ENCODE data around the gene DYSF. TPM values are rescaled to one million over a fixed set of nuclear protein-coding genes. Genes with fewer than 3 reads are reported as not detected.
A peak's percentile ranks its signal among the peaks of the same experiment; 100 is the strongest.

Gene DYSF
- total RNA-seq, 1 donor from 2014 or later: 23.2 TPM

DNA sequence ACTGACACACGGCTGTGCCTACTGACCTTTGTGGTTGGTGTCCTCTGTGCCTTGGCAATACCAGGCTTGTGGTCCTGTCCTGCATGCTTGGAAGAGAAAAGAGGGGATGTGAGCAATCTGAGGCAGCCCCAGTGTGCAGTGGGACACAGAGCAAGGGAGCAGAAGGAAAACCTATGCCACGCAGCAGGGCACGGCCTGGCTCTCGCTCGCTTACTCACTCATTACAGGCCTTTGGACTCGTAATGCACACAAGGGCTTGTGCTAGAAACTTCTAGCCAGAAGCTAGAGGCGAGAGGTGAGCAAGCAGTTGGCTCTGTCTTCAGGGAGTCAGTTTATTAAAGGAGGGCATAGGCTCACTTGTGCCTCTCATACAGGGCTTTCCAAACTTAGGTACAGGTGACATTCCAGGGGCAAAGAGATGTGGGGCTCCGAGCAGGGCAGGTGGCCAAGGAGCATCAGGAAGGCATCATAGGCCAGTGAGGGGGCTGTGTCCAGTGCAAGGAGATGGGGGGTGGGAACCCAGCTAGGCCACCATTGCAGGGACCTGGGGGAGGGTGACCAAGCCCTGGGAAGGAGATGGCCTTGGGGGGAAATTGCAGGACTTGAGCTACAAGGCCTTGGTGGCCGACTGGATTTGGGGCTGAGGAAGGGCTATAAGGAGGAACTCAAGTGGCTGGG, 100.8 kb downstream of the DYSF start:
- DNase-seq: no peak

DNA sequence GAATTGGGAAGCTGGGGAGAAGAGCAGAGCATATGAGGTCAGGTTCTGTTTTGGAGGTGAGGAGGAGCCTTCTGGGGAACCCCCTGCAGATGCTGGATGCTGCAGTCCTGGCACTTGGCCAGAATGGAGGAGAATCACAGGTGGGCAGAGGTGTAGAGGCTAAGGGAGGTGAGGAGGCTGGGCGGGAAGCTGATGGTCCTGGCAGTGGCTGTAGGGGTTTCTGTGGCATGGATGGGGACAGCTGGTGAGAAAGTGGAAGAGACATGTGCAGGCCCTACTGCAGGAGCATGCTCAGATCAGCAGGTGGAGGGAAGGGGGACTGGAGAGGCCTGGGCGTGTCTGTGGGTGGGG, 101.3 kb downstream of the DYSF start:
- DNase-seq: no peak

DNA sequence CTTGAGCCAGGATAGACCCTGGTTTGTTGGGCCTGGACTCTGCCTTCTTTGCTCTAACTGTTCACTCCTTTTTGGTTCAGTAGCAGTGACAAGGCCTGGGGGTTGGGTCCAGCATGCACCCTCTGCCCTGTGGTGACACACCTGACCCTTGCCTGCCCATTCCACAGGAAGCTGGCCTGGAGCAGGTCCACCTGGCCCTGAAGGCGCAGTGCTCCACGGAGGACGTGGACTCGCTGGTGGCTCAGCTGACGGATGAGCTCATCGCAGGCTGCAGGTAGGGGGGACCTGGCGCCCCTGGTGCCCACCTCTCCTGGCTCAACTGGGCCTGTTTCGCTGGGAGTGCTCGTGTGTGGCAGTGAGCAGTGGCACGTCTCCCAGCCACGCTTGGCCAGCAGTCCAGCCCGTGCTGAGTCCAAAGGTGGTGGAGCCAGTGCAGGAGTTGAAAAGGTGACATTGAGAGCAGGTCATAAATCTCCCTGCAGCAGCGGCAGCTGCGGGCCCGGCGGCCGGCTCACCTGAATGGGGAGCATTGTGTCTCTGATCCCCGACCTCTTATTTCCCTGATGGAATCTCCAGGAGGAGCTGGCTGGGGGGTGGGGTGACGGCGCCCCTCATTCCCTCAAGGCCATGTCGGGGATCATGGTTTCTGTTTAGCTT, 102.6 kb downstream of the DYSF start:
- no peak for DNase-seq

DNA sequence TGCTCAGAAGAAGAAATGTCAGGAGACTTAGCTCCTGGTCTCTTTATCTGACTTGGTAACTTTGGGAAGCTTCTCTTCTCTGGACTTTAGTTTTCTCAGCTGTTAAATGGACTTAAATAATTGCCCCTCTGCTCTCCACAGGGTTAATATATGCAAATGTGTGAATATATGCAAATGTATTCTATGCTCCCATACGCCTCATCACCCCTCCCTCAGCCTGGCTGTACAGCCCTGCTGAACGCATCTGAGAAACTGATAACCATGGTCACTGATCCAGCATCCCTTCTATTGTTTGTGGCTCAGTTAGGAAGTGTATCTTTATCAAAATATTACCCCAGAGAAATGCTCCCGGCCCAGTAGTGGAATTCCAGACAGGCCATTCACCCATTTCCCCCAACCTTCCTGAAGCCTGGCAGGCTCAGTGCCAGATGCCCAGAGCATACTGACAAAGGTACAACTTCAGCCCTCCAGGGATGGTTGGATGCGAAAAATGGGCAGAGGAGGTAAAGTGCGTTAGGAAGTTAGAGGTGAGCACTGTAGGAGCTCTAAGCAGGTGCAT, 103.4 kb downstream of the DYSF start:
- no peak for DNase-seq

DNA sequence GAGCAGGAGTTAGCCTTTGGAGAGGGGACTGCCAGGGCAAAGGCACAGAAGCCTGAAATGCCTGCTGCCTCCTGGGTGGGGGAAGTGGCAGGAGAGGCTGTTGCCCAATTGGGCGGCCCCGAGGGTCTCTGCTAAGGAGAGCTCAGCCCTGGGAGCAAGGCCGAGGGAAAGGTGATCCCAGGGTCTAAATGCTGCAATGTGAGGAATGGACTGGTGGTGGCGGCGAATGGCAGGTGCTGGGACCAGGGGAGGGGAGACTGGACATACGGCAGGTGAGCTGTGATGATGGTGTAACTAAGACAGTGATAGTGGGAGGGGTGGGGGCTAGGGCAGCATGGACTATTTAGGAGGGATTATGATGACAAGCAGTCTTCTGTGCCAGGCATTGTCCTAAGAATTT, 104.0 kb downstream of the DYSF start:
- no peak for DNase-seq

DNA sequence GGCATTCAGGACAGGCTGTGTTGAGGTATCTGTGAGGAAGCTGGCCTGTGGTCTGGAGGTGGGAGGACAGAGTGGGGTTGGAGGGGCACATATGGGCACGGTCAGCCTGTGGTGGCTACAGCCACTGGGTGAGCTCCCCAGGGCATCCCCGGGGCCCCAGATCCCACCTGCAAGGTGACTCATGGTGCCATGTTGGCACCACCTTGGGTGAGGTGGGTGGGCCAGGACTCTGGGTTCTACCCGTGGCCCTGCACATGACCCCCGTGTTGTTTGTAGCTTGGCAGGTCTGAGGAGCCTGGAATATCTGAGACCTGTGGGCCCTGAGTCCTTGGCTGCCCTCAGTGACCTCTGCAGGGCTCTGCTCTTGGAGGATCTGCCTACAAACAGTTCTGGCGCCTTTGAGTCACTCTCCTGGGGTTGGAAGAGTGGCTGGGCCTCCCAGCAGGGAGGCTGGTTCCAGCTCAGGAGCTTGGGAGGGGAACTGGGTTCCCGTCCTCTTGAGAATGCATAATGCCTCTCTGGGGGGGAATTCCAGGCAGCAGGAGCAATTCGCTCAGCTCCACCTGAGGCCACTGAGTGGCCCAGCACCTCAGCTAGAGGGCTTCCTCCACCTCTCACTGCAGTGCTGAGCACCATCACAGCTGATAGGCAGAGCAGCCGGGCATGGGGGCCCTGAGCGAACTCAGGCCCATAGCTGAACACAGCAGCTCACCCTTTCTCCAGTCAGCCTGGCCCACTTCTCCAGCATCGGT, 105.1 kb downstream of the DYSF start:
- DNase-seq: no peak

DNA sequence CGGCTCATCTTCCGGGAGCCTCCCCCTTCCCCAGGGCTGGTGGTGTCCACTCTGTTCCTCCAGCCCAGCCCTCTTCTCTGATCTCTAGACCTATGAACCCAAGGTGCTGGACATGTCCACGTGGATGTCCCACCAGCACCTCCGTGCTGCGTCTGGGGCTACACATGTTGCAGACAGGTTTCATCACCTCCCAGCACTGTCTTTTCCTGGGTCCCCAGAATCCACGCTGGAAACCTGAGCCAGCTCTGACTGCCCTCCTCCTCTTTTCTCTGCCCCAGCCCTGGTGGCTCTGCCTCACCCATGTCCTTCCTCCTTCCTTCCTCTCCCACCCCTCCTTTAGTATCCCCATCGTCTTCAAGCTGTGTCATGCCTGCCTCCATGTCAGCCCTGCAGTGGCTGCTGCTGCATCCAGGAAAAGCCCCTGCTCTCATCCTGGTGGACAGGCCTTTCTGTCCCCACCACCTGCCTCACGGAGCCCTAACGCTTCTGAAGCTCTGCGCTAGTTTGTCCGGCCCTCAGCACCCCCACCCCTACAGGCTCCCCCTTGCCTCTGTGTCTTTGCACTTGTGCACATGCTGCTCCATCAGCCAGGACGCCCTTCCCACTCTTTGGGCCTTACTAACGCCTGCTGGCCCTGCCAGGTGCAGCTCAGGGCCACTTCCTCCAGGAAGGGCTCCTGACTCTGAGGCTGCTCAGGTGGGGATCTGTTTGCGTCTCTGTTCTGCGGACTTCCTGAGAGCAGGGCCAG, 105.9 kb downstream of the DYSF start:
- DNase-seq: no peak

DNA sequence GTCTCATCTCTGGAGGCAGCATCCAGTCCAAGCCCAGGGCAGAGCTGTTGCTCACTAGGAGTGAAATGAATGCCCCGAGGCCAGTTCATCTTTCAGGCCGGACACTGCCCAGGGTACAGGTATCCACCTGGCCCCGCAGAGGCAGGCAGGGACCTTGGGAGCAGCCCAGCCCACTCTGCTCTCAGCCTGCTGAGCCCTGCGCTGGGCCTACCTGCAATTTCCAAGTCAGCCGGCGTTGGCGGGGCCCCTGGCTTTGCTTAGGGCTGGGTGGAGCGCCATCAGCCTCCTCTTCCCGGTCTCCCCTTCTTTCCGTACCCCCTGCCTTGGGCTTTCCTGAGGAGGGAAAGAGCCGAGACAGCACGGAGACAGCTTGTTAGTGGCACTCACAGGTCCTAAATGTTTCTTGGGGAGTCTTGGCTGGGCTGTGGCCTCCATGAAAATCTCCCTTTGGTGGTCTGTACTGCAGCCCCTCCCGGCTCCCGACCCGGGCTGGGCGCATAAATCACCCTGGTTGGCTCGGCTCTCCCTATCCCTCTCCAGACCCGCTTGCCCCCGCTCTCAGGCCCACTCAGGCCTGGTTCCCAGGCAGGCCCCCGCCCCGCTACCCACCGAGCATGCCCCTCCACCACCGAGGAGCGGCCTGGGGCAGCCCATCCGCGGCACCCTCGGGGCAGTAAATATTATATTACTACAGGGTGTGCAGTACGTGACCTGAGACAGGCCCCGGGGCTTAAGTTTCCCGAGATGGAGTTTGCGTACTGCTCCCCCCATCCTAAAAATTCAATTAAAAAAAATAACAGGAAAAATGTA, 106.7 kb downstream of the DYSF start:
- no peak for DNase-seq

DNA sequence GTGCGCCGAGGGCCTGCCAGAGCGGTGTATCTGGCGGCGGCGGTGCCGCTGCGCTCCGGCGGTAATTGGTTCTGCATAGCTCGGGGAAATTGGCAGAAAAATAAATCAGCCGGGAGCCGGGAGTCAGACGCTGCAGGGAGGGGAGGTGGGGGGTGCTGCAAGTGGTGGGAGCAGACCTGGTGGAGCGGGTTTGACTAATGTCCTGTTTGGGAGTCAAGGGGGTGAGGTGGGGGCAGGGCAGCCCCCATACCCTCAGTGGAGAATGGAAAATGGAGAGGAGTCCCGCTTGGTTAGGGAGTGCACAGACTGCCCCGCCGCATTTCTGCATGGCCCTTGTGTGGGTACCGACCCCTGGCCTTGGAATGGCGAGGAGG, 107.3 kb downstream of the DYSF start:
- no peak for DNase-seq

DNA sequence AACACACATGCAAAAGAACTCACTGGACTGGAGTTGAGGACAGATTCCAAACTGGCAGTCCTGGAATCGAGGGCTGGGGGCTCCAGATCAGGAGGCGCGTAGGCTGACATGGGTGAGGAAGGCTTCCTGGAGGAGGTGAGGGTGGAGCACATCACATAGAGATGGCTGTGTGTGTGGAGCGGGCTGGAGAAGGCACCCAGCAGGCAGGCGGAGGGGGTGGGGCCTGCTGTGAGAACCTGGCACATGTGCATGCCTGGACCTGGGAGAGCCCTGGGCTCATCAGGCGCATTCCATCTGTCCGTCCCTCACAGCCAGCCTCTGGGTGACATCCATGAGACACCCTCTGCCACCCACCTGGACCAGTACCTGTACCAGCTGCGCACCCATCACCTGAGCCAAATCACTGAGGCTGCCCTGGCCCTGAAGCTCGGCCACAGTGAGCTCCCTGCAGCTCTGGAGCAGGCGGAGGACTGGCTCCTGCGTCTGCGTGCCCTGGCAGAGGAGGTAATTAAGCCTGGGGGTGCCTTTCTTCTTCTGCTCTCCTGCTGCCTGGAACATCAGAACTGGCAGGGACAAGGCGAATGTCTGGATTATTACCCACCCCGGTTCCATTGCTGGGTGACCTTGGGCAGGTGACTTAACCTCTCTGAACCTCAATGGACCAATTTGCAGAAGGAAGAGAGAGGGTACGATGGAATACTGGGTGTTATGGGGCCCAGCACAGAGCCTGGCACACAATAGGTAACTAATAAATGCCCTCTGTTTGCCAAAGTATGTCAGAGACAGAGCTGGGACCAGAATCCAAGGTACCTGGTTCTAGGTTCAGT, 108.3 kb downstream of the DYSF start:
- no peak for DNase-seq

DNA sequence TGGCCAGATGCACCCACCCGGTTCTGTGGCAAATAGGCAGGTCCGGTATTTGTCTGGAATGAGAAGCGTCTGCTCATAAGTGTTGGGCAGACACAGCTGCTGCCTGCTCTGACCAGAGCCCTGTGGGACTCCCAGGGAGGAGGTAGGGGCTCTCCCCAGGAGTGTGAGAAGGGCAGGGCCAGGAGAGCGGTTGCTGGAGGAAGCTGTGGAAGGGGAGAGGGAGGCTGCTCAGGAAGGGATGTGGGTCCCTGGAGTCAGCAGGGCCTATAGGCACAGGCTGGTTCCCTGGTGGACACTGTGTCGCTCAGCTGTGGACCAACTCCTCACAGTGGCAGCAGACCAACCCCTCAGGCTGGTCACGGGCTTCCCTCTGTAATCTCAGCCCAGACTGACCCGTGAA, 109.2 kb downstream of the DYSF start:
- no peak for DNase-seq

DNA sequence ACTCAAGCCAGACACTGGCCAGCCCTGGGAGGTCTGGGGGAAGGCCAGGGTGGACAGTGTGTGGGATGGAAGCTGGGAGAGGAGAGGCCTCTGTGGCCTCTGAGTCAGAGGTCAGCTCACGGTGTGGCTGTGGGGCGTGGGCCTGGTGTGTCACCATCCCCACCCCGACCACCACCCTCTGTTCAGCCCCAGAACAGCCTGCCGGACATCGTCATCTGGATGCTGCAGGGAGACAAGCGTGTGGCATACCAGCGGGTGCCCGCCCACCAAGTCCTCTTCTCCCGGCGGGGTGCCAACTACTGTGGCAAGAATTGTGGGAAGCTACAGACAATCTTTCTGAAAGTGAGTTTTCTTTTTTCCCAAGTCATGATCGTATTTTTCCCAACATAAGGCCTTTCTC, 110.5 kb downstream of the DYSF start:
- DNase-seq: no peak

DNA sequence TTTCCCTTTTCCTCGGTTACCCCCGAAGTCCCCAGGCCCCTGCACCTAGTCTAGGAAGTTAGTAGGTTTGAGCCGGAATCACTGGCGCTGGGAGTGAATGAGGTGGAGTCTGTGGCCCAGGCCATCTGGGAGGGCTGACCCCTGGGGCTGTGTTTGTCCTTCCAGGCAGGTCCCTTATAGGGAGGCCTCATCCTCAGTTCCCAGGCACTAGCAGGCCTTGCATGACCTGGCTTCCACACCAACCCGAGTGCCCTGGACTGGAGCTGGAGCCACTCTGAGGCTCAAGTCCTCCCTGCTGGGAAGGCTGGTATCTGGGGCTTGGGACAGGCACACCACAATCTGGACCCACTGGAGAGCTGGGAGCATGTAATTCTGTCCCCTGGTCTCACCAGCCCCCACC, 111.0 kb downstream of the DYSF start:
- no peak for DNase-seq

DNA sequence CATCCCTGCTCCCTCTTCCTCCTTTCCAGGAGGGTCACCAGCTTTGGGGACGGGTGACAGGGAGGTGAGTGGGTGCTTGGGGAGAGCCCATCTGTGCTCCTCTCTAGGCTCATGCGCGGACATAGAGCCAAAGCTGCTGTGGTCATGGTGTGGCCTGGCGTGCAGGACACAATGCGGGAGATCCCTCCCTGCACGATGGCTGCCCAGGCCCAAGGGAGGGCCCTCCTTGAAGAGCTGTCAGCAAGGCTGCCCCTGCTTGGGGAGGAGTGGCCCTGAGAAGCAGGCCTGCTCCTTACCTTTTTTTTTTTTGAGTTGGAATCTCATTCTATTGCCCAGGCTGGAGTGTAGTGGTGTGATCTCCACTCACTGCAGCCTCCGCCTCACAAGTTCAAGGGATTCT, 111.4 kb downstream of the DYSF start:
- no peak for DNase-seq

DNA sequence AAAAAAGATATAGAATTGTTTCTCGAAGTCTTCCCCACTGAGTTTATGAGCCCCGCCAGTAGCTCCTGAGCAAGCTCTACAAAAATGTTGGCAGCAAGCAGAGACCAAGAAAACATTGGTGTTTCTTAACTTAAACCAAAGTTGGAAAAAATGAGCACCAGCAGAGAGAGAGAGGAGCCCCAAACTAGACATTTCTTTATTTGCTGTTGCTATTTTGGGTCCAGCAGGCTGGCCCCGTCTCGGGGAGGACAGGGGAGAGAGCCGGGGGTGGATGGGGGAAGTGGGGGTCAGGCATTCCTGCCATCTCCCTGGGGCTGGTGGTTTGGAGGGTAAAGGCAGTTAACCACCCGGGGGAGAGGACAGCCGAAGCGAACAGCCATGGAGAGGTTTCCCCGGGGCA, 113.0 kb downstream of the DYSF start:
- DNase-seq: peak; percentile 12

DNA sequence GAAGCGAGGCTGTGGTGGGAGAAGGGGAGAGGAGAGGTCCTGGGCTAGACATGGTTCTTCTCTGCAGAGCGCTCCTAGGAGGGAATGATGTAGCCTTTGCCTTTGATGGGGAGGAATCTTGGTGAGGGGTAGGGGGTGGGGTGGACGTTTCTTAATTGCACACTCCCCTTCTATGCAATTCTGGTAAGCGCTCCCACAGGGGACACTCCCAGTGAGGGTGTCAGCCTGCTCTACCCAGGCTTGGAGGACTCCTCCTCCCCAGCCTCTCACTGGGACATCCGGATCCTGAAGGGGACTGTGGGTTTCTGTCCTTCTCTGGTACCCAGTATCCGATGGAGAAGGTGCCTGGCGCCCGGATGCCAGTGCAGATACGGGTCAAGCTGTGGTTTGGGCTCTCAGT, 114.3 kb downstream of the DYSF start:
- no peak for DNase-seq

DNA sequence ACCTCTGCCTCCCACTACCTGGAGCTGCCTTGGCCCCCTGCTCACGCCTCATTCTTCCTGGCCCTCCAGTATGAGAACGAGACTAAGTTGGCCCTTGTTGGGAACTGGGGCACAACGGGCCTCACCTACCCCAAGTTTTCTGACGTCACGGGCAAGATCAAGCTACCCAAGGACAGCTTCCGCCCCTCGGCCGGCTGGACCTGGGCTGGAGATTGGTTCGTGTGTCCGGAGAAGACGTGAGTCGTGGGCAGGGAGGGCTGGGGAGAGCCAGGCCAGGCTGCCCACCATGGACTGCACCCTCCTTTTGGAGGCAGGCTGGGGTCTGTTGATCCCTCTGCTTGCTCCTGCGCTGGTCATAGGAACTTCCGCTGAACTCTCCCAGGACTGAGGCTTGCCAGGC, 114.7 kb downstream of the DYSF start:
- no peak for DNase-seq

DNA sequence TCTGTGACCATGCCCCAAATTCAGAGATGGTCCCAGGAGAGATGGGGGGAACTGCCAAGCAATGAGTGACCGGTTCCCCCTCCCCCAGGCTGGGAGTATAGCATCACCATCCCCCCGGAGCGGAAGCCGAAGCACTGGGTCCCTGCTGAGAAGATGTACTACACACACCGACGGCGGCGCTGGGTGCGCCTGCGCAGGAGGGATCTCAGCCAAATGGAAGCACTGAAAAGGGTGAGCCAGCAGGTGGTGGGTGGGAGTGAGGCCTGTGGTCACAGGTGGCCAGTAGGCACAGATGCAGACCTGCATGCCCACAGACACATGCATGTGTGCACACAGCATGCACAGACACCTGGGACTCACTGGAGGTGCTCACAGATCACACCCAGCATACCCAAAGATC, 117.2 kb downstream of the DYSF start:
- DNase-seq: no peak

DNA sequence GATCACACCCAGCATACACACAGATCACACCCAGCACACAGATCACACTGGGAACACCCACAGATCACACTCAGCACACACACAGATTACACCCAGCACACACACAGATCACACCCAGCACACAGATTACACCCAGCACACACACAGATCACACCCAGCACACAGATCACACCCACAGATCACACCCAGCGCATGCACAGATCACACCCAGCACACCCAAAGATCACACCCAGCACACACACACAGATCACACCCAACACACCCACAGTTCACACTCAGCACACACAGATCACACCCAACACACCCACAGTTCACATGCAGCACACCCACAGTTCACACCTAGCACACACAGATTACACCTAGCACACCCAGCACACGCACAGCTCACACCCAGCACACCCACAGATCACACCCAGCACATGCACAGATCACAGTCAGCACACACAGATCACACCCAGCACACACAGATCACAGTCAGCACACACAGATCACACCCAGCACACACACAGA, 117.6 kb downstream of the DYSF start:
- no peak for DNase-seq

DNA sequence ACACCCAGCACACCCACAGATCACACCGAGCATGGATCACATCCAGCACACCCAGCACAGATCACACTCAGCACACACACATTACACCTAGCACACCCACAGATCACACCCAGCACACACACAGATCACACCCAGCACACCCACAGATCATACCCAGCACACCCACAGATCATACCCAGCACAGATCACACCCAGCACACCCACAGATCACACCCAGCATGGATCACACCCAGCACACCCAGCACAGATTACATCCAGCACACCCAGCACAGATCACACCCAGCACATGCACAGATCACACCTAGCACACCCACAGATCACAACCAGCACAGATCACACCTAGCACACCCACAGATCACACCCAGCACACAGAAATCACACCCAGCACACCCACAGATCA, 118.6 kb downstream of the DYSF start:
- DNase-seq: no peak

DNA sequence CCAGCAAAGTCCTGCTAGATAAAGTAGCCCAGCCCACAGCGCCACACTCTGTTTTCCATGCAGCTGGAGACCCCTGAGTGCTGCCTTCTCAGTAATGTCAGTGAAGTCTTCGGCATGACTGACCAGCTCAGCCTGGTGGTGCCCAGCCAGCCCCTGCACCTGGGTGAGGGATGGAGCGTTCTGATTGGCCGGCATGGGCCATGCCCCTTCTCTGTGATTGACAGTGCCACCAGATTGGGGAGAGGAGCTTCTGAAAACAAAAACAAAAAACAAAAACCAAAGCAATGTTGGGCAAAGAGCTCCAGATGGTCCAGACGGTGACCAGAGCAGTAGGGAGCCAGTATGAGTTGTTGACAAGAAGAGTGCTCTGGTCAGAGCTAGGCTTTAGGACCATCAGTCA, 122.6 kb downstream of the DYSF start:
- no peak for DNase-seq

Measured in skin of body (tissue), 2 donors.